Keratinocyte (primary cell): Measurements from ENCODE around the gene RBSN.

Experiments
- CTCF ChIP-seq, 3 experiments: IDR thresholded peaks in 1 of 3; conservative IDR thresholded peaks in 1 of 3; optimal IDR thresholded peaks in 1 of 3; 2 replicates in 2 of 3; 3 replicates in 1 of 3; pipeline versions ENCODE3 to v1.5.1; 2011; ENCODE audit warnings: low read length in 3 of 3, mild to moderate bottlenecking in 3 of 3, moderate library complexity in 2 of 3, control low read depth in 1 of 3, inconsistent platforms in 1 of 3; ENCODE audit not compliant: insufficient read depth in 2 of 3; ENCODE audit errors: extremely low read depth in 1 of 3
- EZH2 ChIP-seq: IDR thresholded peaks from one replicate; pipeline ENCODE4 v1.6.1; 2012; ENCODE audit warnings: inconsistent platforms, mild to moderate bottlenecking, low read length, moderate library complexity

GRCh38 chr3:15044326-15044725 is 54.6 kb downstream of the RBSN start:
- TF ChIP-seq CTCF (optimal IDR thresholded peaks at IDR 0.05 in 1 of 3, IDR thresholded peaks at IDR 0.05 in 1 of 3, conservative IDR thresholded peaks at IDR 0.05 in 1 of 3; ENCODE audit: extremely low read depth in 1 of 3, insufficient read depth in 2 of 3, low read length in 3 of 3) (no peak), EZH2 (no peak)
